Omental fat pad (tissue), 4 donors: ENCODE measurements around the gene PNPLA5. TPM values are rescaled to one million over a fixed set of nuclear protein-coding genes. Genes with fewer than 3 reads are reported as not detected.

Experiments used
- ATAC-seq: fragments of 150-250 bp; one replicate; pipeline ENCODE4 v1.9.1; 2016; ENCODE audit warnings: mild to moderate bottlenecking, moderate library complexity; ENCODE audit not compliant: low FRiP score
- DNase-seq: peaks from one replicate; pipeline ENCODE4 v3.0.0-alpha.2; 2019; ENCODE audit warnings: low spot score
- total RNA-seq, 4 donors: library from RNA; depleted of rRNA; stranded (reverse); fragments of >200 nt; gene quantifications; one replicate each; pipeline ENCODE4 v1.1.0, GENCODE V29; 2016
- TF ChIP-seq, protein P1 (sequence below), 3 donors: fragments of 450-650 bp; IDR thresholded peaks; one replicate each; pipeline ENCODE4 v1.5.1; 2016 to 2017; ENCODE audit warnings: antibody characterized with exemption in 3 of 3, mild to moderate bottlenecking in 3 of 3, moderate library complexity in 2 of 3

Gene PNPLA5
- total RNA-seq, 4 donors from 2014 or later: not detected

DNA sequence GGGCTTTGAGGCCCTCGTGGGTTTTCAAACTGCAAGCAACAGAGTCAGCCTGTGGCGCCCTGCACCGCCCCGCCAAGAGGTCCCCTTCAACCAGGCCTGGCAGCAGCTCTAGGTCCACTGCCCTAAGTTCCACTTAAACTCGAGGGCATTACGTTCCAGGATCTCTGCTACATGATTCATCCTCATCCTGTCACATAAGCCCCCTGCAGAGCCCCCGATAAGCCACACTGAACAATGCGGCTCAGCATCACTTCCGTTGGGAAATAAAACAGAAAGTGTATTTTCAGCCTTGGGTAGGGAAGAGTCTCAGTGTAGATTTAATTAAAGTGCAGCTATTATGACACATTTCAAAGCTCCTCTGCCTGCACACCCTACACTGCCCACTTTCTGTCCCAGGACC lies 54.1 kb downstream of the PNPLA5 start:
- DNase-seq (no peak), ATAC-seq (no peak)
- TF ChIP-seq, protein P1, sequence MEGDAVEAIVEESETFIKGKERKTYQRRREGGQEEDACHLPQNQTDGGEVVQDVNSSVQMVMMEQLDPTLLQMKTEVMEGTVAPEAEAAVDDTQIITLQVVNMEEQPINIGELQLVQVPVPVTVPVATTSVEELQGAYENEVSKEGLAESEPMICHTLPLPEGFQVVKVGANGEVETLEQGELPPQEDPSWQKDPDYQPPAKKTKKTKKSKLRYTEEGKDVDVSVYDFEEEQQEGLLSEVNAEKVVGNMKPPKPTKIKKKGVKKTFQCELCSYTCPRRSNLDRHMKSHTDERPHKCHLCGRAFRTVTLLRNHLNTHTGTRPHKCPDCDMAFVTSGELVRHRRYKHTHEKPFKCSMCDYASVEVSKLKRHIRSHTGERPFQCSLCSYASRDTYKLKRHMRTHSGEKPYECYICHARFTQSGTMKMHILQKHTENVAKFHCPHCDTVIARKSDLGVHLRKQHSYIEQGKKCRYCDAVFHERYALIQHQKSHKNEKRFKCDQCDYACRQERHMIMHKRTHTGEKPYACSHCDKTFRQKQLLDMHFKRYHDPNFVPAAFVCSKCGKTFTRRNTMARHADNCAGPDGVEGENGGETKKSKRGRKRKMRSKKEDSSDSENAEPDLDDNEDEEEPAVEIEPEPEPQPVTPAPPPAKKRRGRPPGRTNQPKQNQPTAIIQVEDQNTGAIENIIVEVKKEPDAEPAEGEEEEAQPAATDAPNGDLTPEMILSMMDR (IDR thresholded peaks at IDR 0.05): no peak

DNA sequence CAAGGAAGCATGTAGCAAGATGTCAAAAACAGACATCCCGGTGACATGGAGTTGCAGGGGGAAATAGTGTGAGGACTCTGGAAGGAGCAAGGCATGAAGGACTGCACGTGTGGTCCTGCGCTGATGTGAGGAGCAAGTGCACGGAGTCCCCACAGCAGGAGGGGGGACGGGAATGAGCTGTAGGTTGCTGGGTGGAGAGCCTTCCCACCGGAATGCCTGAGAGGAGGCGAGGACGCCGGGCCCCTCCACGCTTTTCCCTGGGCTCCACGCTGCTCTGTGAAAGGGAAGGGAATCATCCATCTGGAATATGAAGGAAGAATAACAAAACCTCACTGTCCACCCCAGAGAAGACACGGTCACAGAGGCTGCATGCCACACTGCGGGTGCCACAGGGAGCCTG lies 56.1 kb downstream of the PNPLA5 start:
- ATAC-seq (no peak), DNase-seq (no peak)
- TF ChIP-seq, protein P1 (IDR thresholded peaks at IDR 0.05): no peak

DNA sequence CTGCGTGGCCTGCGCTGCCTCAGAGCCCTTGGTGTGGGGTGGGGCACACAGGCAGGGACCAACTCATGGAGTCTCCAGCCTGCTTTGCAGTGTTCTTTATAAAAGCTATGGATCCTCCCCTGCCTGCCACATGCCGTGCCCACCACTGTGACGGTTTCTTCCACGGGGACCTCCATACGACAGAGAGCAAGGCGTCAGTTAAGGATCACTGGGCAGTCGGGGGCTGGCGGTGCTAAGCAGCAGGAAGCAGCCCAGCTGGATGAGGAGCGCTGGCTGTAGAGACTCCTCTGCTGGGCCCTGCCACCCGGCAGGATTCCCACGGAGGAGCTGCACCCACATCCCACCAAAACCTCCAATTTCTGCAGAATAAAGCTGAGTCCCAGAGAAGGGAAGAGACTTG lies 56.6 kb downstream of the PNPLA5 start:
- TF ChIP-seq, protein P1 (IDR thresholded peaks at IDR 0.05): no peak
- DNase-seq: no peak
- no peak for ATAC-seq

DNA sequence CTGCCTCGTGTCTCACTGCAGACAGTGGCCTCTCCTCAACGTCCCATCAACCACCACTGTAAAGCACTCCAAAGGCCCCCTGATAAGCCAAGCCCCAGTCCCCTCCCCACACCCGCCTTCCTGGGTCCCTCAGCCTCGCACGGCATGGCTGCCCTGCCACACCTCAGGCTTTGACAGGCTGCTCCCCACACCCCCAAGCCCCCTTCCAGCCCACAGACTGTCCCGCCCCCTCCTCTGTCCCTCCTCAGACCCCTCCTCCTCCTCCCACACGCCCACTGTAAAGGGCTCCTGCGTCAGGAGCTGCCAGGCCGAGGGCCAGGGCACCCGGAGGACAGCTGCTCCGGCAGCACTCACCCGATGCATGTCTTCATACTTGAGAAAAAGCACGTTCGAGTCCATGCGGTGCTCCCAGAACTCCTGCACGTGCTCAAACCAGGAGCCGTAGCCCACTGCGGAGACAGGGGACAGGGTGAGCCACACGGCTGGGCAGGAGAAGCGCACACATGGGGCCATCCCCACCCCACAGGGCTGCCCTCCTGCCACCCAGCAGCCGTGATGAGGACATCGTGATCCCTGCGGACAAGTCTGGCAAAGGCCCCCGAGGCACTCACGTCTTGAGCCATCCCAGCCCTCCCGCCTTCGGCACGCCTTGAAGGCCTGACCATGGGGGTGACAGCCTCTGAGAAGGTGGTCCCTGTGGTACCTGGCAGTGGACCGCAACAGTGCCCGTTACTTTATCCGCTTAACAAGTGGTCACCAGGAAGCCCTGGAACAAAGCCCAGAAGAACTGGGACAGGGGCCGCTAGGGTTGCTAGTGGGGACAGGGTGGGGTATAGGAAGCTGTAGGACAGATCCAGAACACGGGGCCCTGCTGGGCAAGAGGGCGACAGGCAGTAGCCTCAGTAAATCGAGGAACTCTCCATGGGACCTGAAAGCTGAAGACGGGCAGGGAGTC lies 58.2 kb downstream of the PNPLA5 start:
- ATAC-seq (no peak), DNase-seq (no peak)
- TF ChIP-seq, protein P1 (IDR thresholded peaks at IDR 0.05): no peak

DNA sequence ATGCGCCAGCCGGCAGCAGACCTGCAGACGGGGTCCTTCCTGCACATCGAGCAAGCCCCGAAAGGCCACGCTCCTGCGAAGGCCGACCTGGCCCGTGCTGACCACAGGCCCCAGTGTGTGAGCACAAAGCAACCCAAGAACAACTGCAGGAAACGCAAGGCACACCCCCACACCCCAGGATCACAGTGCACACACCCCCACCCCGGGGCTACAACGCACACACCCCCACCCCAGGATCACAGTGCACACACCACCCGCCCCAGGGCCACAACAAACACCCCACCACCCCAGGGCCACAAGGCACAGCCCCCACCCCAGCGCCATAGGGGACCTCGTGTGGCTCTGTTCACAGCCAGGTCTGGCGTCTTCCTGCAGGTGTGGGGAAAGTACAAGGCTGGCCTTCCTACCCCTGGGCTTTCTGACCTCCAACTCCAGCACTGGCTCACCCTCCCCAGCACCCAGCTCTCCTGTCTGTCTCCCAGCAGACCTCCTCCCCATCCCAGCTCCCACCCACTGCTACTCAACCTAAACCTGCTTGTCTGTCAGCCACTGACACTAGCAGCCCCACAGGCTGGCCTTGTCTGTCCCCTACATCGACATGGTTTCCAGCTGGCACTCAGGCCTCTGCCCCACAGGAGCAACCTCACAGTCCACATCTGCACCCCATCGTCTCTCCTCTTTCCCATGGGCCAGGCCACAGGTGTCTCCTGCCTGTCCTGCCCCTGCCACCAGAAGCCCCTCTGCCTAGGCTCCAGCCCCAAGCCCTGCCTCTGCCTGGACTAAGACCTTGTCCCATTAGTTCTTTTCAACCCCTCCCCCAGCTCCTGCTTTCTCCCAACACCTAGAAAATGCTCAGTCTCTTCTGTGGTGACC lies 59.2 kb downstream of the PNPLA5 start:
- DNase-seq (no peak), ATAC-seq (no peak)

DNA sequence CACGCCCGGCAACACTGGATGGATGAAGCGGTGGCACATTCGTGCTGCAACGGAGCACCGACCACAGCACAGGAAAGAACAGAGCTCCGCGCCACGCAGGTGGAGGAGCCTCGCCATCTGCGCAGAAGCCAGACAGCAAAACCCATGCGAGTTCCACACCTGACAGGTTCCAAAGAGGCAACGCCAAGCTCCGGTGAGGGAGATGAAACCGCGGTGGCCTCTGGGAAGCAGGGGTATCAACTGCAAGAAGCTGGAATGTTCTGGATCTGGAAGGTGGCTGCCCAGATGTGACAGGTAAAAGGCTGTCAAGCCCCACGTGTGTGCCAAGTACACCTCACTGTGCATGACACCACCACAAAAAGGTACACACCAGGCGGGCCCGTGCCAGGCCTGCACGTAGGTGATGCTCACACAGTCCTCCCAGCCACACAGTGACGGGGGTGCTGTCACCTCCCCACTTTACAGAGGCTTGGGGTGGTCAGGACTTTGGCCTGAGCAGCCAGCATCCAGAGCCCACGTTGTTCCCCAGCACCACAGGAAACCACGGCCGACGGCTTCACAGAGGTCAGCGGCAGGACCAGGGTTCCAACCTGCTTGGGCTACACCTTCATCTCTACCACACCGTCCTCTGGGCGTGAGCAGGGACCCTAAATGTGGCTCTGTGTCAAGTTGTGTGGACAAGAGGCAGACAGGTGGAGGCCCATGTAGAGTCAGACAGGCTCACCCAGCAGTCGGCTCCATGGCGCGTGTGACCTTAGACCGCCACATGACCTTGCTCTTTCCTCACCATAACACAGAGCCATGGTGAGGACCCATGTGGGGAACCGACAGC lies 60.0 kb downstream of the PNPLA5 start:
- TF ChIP-seq, protein P1 (IDR thresholded peaks at IDR 0.05): no peak
- no peak for DNase-seq
- ATAC-seq: no peak

More for the DNA sequence above, 59.2 kb downstream of the PNPLA5 start:
- TF ChIP-seq, protein P1 (IDR thresholded peaks at IDR 0.05): no peak
